Epithelial cell of esophagus (primary cell): ENCODE data around the gene HES7.
"Not testable (repeated sequence)": the region's sequence is repeated elsewhere in the genome, so short reads cannot be mapped to it uniquely, and the experiment has no call there.

Experiments
- DNase-seq: peaks from one replicate; pipeline ENCODE4 v3.0.0; 2010; ENCODE audit warnings: low read depth
- H3K4me3 ChIP-seq: 2 replicates; pipeline ENCODE4 v1.5.1; 2011; ENCODE audit warnings: mild to moderate bottlenecking, low read length, control low read depth
- CTCF ChIP-seq: IDR thresholded peaks from 2 replicates; pipeline ENCODE4 v1.5.1; 2011; ENCODE audit warnings: low read depth, mild to moderate bottlenecking, low read length, control low read depth, inconsistent platforms; ENCODE audit not compliant: insufficient read depth; ENCODE audit errors: missing control alignments

Gene HES7

GRCh38 chr17:8110456-8110804, 13.5 kb downstream of the HES7 start:
- TF ChIP-seq CTCF = no peak
- H3K4me3 ChIP-seq = no peak overlapping the region
- no peak for DNase-seq

GRCh38 chr17:8109661-8110455, 14.0 kb downstream of the HES7 start:
- DNase-seq = peak; percentile 74
- H3K4me3 ChIP-seq = peak overlapping the region; percentile 40
- peak; percentile 77 for TF ChIP-seq CTCF

GRCh38 chr17:8108972-8109660, 14.8 kb downstream of the HES7 start:
- no peak overlapping the region for H3K4me3 ChIP-seq
- no peak for TF ChIP-seq CTCF
- no peak for DNase-seq

- DNase-seq, H3K4me3 ChIP-seq: not testable (repeated sequence)
Observed at GRCh38 chr17:8106980-8107379, 16.9 kb downstream of the HES7 start.

- peak; percentile 94 for DNase-seq
- no peak for TF ChIP-seq CTCF
- H3K4me3 ChIP-seq = no peak overlapping the region
Observed at GRCh38 chr17:8105957-8106398, 17.9 kb downstream of the HES7 start.

- no peak overlapping the region for H3K4me3 ChIP-seq
- no peak for TF ChIP-seq CTCF
- DNase-seq = no peak
Observed at GRCh38 chr17:8104911-8105310, 19.0 kb downstream of the HES7 start.

GRCh38 chr17:8103549-8103948, 20.4 kb downstream of the HES7 start:
- peak; percentile 81 for DNase-seq
- no peak for TF ChIP-seq CTCF
- no peak overlapping the region for H3K4me3 ChIP-seq
